HCT116 (cell line): ENCODE results near the gene RNF220.

Source experiments
- EZH2 ChIP-seq: fragments of 200-600 bp; sonication (generic); IDR thresholded peaks from 2 replicates; pipeline ENCODE4 v1.6.1; 2017; ENCODE audit warnings: antibody characterized with exemption, mixed run types
- EZH2phosphoT487 ChIP-seq: fragments of 200-600 bp; IDR thresholded peaks from 2 replicates; pipeline ENCODE4 v1.6.1; 2018; ENCODE audit warnings: antibody characterized with exemption, borderline replicate concordance
- TF ChIP-seq, protein P1 (sequence below), 3 experiments: fragments of 200-600 bp in 1 of 3; sonication (generic) in 1 of 3; IDR thresholded peaks in 2 of 3; conservative IDR thresholded peaks in 1 of 3; 2 replicates each; pipeline ENCODE4 v1.5.1; 2012 to 2017; ENCODE audit warnings: low read depth in 2 of 3, low read length in 2 of 3, antibody characterized with exemption in 1 of 3, borderline replicate concordance in 1 of 3, control low read depth in 1 of 3, mild to moderate bottlenecking in 1 of 3, mixed read lengths in 1 of 3, mixed run types in 1 of 3, moderate library complexity in 1 of 3; ENCODE audit not compliant: insufficient read depth in 1 of 3

DNA sequence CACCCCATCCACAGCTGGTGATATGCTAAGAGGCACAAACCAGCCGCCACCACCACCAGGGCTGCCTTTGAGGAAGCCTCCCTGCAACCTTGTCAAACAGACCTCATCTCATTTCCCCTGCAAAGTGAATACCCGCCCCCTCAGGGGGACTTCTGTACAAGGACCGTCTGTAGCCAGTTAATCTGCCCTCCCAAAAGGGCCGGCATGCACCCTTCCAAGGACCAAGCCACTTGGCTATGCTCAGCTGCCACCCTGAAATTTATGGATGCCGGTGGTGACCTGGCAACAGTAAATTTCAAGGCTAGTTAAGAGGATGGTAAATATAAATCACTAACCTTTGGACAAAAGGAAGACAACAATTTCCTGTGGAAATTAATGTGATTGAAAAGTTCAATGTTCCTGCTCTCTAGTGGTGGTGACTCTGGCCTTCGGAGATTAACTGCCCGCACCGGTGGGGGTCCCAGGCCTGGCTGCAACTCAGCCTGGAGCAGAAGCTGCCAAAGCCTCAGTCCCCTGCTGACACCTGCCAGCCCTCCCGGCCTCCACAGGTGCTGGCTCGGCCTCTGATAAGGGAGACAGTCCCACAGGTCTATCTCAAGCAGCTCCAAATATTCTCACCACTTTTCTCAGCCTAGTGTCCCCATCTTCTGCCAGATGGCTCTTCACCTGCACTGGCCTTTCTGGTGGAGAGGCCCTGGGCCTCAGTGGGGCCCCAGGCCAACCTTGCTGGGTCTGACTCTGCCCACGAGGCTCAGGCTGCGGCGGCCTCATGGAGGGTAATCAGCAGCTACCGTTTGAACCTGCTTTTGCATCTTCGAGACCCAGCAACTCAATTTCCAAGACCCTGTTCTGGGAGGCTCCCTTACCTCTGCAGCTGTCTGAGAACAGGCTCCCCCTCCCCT lies 257.0 kb downstream of the RNF220 start:
- TF ChIP-seq EZH2phosphoT487 (no peak), EZH2 (no peak)
- TF ChIP-seq, protein P1, sequence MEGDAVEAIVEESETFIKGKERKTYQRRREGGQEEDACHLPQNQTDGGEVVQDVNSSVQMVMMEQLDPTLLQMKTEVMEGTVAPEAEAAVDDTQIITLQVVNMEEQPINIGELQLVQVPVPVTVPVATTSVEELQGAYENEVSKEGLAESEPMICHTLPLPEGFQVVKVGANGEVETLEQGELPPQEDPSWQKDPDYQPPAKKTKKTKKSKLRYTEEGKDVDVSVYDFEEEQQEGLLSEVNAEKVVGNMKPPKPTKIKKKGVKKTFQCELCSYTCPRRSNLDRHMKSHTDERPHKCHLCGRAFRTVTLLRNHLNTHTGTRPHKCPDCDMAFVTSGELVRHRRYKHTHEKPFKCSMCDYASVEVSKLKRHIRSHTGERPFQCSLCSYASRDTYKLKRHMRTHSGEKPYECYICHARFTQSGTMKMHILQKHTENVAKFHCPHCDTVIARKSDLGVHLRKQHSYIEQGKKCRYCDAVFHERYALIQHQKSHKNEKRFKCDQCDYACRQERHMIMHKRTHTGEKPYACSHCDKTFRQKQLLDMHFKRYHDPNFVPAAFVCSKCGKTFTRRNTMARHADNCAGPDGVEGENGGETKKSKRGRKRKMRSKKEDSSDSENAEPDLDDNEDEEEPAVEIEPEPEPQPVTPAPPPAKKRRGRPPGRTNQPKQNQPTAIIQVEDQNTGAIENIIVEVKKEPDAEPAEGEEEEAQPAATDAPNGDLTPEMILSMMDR (IDR thresholded peaks at IDR 0.05 in 2 of 3, conservative IDR thresholded peaks at IDR 0.05 in 1 of 3; ENCODE audit: borderline replicate concordance in 1 of 3, insufficient read depth in 1 of 3, low read depth in 2 of 3, low read length in 2 of 3) = no peak
